Liver (tissue), 3 donors: ENCODE results near the gene RAB29.
A peak's percentile ranks its signal among the peaks of the same experiment; 100 is the strongest.

Experiments used
- CTCF ChIP-seq: fragments of 150-350 bp; IDR thresholded peaks from 2 replicates; pipeline ENCODE4 v1.5.1; 2017; ENCODE audit warnings: improper control_type of control experiment, low read depth, low read length; ENCODE audit not compliant: missing input control
- GABPA ChIP-seq, 2 donors: IDR thresholded peaks in 1 of 2; conservative IDR thresholded peaks in 1 of 2; 2 replicates each; pipeline ENCODE4 v1.6.1; 2016; ENCODE audit warnings: antibody characterized with exemption in 2 of 2, mild to moderate bottlenecking in 1 of 2, moderate library complexity in 1 of 2
- JUND ChIP-seq, 2 donors: IDR thresholded peaks; 2 replicates each; pipeline ENCODE4 v1.6.1; 2016; ENCODE audit warnings: antibody characterized with exemption in 2 of 2
- MAX ChIP-seq: IDR thresholded peaks from 2 replicates; pipeline ENCODE4 v1.6.1; 2016; ENCODE audit warnings: antibody characterized with exemption
- REST ChIP-seq: IDR thresholded peaks from 2 replicates; pipeline ENCODE4 v1.6.1; 2016; ENCODE audit warnings: antibody characterized with exemption, mild to moderate bottlenecking
- TAF1 ChIP-seq: conservative IDR thresholded peaks from 2 replicates; pipeline ENCODE4 v1.6.1; 2016; ENCODE audit warnings: antibody characterized with exemption, mild to moderate bottlenecking
- TF ChIP-seq, protein P1 (sequence below): IDR thresholded peaks from 2 replicates; pipeline ENCODE4 v1.6.1; 2016; ENCODE audit warnings: antibody characterized with exemption
- donor health status: healthy.
- donor health status: healthy.

DNA sequence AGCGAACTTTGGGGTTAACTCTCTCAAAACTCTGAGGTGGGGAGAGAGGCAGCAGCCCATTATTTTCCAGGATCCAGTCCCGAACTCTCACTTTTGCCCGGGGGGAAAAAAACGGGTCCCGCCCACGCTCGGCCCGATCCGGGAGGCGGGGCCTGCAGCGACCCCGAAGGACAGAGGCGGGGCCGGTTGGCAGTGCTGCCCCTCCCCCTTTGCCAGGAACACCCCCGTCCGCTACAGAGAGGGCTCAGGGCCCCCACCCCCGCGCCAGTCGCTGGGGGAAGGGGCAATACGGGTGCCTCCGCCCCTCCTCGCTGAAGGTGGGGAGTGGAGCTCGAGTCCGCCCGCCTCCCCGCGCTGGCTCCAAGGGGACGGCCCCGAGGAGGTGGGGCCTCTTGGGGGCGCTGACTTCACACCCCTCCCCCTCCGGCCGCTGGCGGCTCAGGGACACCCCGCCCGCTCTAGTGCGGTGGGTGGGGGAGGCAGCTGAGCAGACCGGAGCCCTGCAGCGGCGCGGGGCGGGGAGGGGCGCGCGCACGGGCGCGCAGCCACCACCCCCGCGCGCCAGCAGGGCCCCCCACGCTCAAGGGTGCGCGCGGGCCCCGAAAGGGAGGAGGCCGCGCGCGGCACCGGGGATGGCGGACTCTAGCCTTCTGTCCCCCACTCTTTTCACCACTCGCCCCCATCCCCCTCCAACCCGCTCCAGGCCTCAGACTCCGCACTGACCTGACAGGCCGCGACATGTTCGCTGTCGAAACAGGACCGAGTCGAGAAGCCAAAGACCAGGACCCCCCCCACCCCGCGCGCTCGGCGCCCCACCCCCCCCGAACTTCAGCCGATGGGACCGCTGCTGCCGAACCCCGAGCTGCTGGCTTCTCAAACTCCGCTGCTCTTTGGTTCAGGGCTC, 25.8 kb downstream of the RAB29 start:
- TF ChIP-seq CTCF (no peak), JUND (IDR thresholded peaks at IDR 0.05) (no peak), REST (peak; percentile 76), GABPA (IDR thresholded peaks at IDR 0.05 in 1 of 2, conservative IDR thresholded peaks at IDR 0.05 in 1 of 2) (no peak), TAF1 (no peak), MAX (no peak)
- TF ChIP-seq, protein P1, sequence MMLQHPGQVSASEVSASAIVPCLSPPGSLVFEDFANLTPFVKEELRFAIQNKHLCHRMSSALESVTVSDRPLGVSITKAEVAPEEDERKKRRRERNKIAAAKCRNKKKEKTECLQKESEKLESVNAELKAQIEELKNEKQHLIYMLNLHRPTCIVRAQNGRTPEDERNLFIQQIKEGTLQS: no peak
